GM12874 (cell line): ENCODE results near the gene TIMP2.

Source experiments
- TF ChIP-seq, protein P1 (sequence below): IDR thresholded peaks from 2 replicates; pipeline ENCODE4 v1.5.1; 2011; ENCODE audit warnings: low read depth, mild to moderate bottlenecking, control low read depth, low read length, moderate library complexity; ENCODE audit not compliant: insufficient read depth

The TIMP2 gene

GRCh38 chr17:78944956-78945355 is 19.8 kb upstream of the TIMP2 start:
- TF ChIP-seq, protein P1, sequence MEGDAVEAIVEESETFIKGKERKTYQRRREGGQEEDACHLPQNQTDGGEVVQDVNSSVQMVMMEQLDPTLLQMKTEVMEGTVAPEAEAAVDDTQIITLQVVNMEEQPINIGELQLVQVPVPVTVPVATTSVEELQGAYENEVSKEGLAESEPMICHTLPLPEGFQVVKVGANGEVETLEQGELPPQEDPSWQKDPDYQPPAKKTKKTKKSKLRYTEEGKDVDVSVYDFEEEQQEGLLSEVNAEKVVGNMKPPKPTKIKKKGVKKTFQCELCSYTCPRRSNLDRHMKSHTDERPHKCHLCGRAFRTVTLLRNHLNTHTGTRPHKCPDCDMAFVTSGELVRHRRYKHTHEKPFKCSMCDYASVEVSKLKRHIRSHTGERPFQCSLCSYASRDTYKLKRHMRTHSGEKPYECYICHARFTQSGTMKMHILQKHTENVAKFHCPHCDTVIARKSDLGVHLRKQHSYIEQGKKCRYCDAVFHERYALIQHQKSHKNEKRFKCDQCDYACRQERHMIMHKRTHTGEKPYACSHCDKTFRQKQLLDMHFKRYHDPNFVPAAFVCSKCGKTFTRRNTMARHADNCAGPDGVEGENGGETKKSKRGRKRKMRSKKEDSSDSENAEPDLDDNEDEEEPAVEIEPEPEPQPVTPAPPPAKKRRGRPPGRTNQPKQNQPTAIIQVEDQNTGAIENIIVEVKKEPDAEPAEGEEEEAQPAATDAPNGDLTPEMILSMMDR: no peak

GRCh38 chr17:78944026-78944425 is 18.8 kb upstream of the TIMP2 start:
- TF ChIP-seq, protein P1: no peak

- TF ChIP-seq, protein P1: no peak
Observed at GRCh38 chr17:78940708-78941107, 15.5 kb upstream of the TIMP2 start.

- TF ChIP-seq, protein P1: no peak
Observed at GRCh38 chr17:78940258-78940657, 15.1 kb upstream of the TIMP2 start.

GRCh38 chr17:78939615-78940014 is 14.4 kb upstream of the TIMP2 start:
- TF ChIP-seq, protein P1: no peak

DNA sequence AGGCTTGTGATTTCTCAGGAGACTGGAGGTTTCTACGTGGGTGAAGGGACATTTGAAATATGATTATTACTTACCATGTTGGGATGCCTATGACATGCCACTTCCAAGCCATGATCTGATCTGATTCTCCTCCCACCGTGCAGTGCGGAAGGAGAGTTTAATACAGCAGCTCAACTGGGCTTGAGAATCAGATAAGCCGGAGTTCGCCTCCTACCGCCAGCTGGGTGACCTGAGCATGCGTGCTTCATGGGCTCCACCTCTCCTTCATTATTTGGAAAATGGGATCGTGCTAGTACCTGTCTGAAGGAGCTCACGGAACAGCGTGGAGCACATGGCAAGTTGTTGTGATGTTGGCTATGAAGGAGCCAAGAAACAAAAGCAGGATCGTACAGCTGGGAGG is 12.4 kb upstream of the TIMP2 start:
- TF ChIP-seq, protein P1: no peak

- TF ChIP-seq, protein P1: no peak
Observed at GRCh38 chr17:78935419-78936323, 10.5 kb upstream of the TIMP2 start.
